ENCODE measurements around the gene PRR20B. TPM values are rescaled to one million over a fixed set of nuclear protein-coding genes. Genes with fewer than 3 reads are reported as not detected.
"Not testable (repeated sequence)": the region's sequence is repeated elsewhere in the genome, so short reads cannot be mapped to it uniquely, and the experiment has no call there.

PRR20B gene
- total and polyA plus RNA-seq, 2 of the 4 experiments (the other 2 are of a cell fraction) = not detected

- no peaks in the 10 kb centered on the region for H3K27me3 ChIP-seq (ENCODE audit: control insufficient read depth, insufficient read depth, low read length)
- intact Hi-C loops (cut with micrococcal nuclease) (no loop called here), in situ Hi-C loops (cut with MboI; ENCODE audit: low sequenced_read_pairs) (no loop called here), dilution Hi-C loops (cut with HindIII; ENCODE audit: low sequenced_read_pairs, unreplicated experiment) (no loop called here)
- no peak overlapping the region for H2AK9ac ChIP-seq (replicated peaks; ENCODE audit: low read depth, low read length, poor library complexity)
- CTCF ChIA-PET = no interaction called here
- no peak overlapping the region for H2BK5ac ChIP-seq (ENCODE audit: low read depth, low read length, poor library complexity, severe bottlenecking)
- H3K9ac ChIP-seq (ENCODE audit: low read depth, low read length) = no peak overlapping the region
- no peaks in the 10 kb centered on the region for H3K4me1 ChIP-seq (ENCODE audit: control insufficient read depth, insufficient read depth, low read length)
- H3K4me3 ChIP-seq (ENCODE audit: insufficient read depth, low read depth, low read length) = no peak overlapping the region
- H2BK20ac ChIP-seq (ENCODE audit: low read depth, low read length) = no peak overlapping the region
- H3K23ac ChIP-seq (ENCODE audit: low read depth, low read length) = no peak overlapping the region
- no peak overlapping the region for H2BK15ac ChIP-seq (ENCODE audit: low read depth, low read length)
- no peak overlapping the region for H2AFZ ChIP-seq (replicated peaks; ENCODE audit: low read length, poor library complexity)
- H4K5ac ChIP-seq (ENCODE audit: low read depth, low read length) = no peak overlapping the region
- DNase-seq = no peak
- H3K27ac ChIP-seq (ENCODE audit: insufficient read depth, low read length) = no peak overlapping the region
- H3K9me1 ChIP-seq (ENCODE audit: insufficient read depth, low read length) = no peaks in the 10 kb centered on the region
- ATAC-seq (ENCODE audit: low read depth) = no peak
- H3K9me3 ChIP-seq (ENCODE audit: control insufficient read depth, insufficient read depth, low read length) = 0 out of 2 replicates have a peak, but pooled peaks cover 2% of the 10 kb centered on the region
- H3K18ac ChIP-seq (ENCODE audit: low read depth, low read length) = no peak overlapping the region
- no peak overlapping the region for H2BK120ac ChIP-seq (ENCODE audit: low read depth, low read length)
- no TSS peak for BruUV-seq (replicated peaks)
- H2AK5ac ChIP-seq (ENCODE audit: low read depth, low read length) = no peak overlapping the region
- no CpG with 5 or more reads among the region's 5 CpGs for WGBS, 2 experiments (ENCODE audit: extremely low coverage in 2 of 2, insufficient read length in 1 of 2)
- H3K4ac ChIP-seq (ENCODE audit: low read depth, low read length) = no peak overlapping the region
- no peak overlapping the region for H3K14ac ChIP-seq (replicated peaks; ENCODE audit: low read depth, low read length)
- POLR2A ChIA-PET (ENCODE audit: unreplicated experiment) = no interaction called here
- no peaks in the 10 kb centered on the region for H3K36me3 ChIP-seq (ENCODE audit: control insufficient read depth, insufficient read depth, low read length)
- TF ChIP-seq SMC3 (IDR thresholded peaks at IDR 0.05; ENCODE audit: low read depth, low read length) = no peak
- no peak for TF ChIP-seq POLR2A (IDR thresholded peaks at IDR 0.05; ENCODE audit: low read depth, low read length)
- TF ChIP-seq CTCF (conservative IDR thresholded peaks at IDR 0.05; ENCODE audit: low read depth, low read length) = no peak
- TF ChIP-seq MAFK (IDR thresholded peaks at IDR 0.05; ENCODE audit: low read depth, low read length) = no peak
- no peak for TF ChIP-seq USF2 (IDR thresholded peaks at IDR 0.05; ENCODE audit: low read depth, low read length)
- TF ChIP-seq FOS (IDR thresholded peaks at IDR 0.05; ENCODE audit: low read depth, low read length) = no peak
- no peaks in the 10 kb centered on the region for H3K79me1 ChIP-seq (ENCODE audit: low read depth in 1 of 2, low read length in 2 of 2)
- no peak overlapping the region for H4K8ac ChIP-seq (ENCODE audit: low read depth in 2 of 2, low read length in 2 of 2)
- no peak overlapping the region for H4K91ac ChIP-seq (ENCODE audit: insufficient read depth, low read depth, low read length)
- no peak overlapping the region for H3K4me2 ChIP-seq (ENCODE audit: low read depth, low read length)
- no peak overlapping the region for H3K56ac ChIP-seq (ENCODE audit: extremely low read depth, insufficient read depth, low read length)
- no peaks in the 10 kb centered on the region for H4K20me1 ChIP-seq (ENCODE audit: insufficient read depth, low read length)
These were observed 8.3 kb upstream of the PRR20B start for GRCh38 chr13:57138988-57139387.

- H3K23ac ChIP-seq (ENCODE audit: low read depth, low read length); dilution Hi-C loops (cut with HindIII; ENCODE audit: low sequenced_read_pairs, unreplicated experiment); H2BK20ac ChIP-seq (ENCODE audit: low read depth, low read length); H3K27ac ChIP-seq (ENCODE audit: insufficient read depth, low read length); H2BK15ac ChIP-seq (ENCODE audit: low read depth, low read length); BruUV-seq (replicated peaks); H2BK5ac ChIP-seq (ENCODE audit: low read depth, low read length, poor library complexity, severe bottlenecking); H3K56ac ChIP-seq (ENCODE audit: extremely low read depth, insufficient read depth, low read length); H3K9me1 ChIP-seq (ENCODE audit: insufficient read depth, low read length); POLR2A ChIA-PET (ENCODE audit: unreplicated experiment); H3K4me1 ChIP-seq (ENCODE audit: control insufficient read depth, insufficient read depth, low read length); H4K8ac ChIP-seq (ENCODE audit: low read depth in 2 of 2, low read length in 2 of 2); intact Hi-C loops (cut with micrococcal nuclease); H3K14ac ChIP-seq (replicated peaks; ENCODE audit: low read depth, low read length); DNase-seq; H3K79me1 ChIP-seq (ENCODE audit: low read depth in 1 of 2, low read length in 2 of 2); H4K5ac ChIP-seq (ENCODE audit: low read depth, low read length); H4K20me1 ChIP-seq (ENCODE audit: insufficient read depth, low read length); in situ Hi-C loops (cut with MboI; ENCODE audit: low sequenced_read_pairs); CTCF ChIA-PET; ATAC-seq (ENCODE audit: low read depth); H4K91ac ChIP-seq (ENCODE audit: insufficient read depth, low read depth, low read length); H2AFZ ChIP-seq (replicated peaks; ENCODE audit: low read length, poor library complexity); H3K4me2 ChIP-seq (ENCODE audit: low read depth, low read length); H3K9me3 ChIP-seq (ENCODE audit: control insufficient read depth, insufficient read depth, low read length); H3K27me3 ChIP-seq (ENCODE audit: control insufficient read depth, insufficient read depth, low read length); H2AK9ac ChIP-seq (replicated peaks; ENCODE audit: low read depth, low read length, poor library complexity); H3K4me3 ChIP-seq (ENCODE audit: insufficient read depth, low read depth, low read length); H2AK5ac ChIP-seq (ENCODE audit: low read depth, low read length); H3K4ac ChIP-seq (ENCODE audit: low read depth, low read length); H3K18ac ChIP-seq (ENCODE audit: low read depth, low read length); H3K36me3 ChIP-seq (ENCODE audit: control insufficient read depth, insufficient read depth, low read length); H2BK120ac ChIP-seq (ENCODE audit: low read depth, low read length); H3K9ac ChIP-seq (ENCODE audit: low read depth, low read length): not testable (repeated sequence)
- no CpG with 5 or more reads among the region's 18 CpGs for WGBS, 2 experiments (ENCODE audit: extremely low coverage in 2 of 2, insufficient read length in 1 of 2)
These were observed 7.5 kb upstream of the PRR20B start for GRCh38 chr13:57139781-57140180.

Measured in IMR-90 (cell line).